Measurements from ENCODE around the gene ACOT9. TPM values are rescaled to one million over a fixed set of nuclear protein-coding genes. Genes with fewer than 3 reads are reported as not detected.

ACOT9 gene
- total RNA-seq, 3 donors from 2014 or later, result 15.6 to 30.3 (median 22.8) TPM

- H3K36me3 ChIP-seq (ENCODE audit: low read depth), result no peaks in the 10 kb centered on the region
- TF ChIP-seq CTCF (IDR thresholded peaks at IDR 0.05), result no peak
- no peaks in the 10 kb centered on the region for H3K9me3 ChIP-seq
- no peaks in the 10 kb centered on the region for H3K4me1 ChIP-seq (ENCODE audit: low read depth)
- ATAC-seq (no peak), DNase-seq (no peak)
- intact Hi-C loops (cut with DNase I, micrococcal nuclease), result no loop called here
- no peak overlapping the region for H3K4me3 ChIP-seq
Measured at GRCh38 chrX:23764188-23764984, 21.3 kb upstream of the ACOT9 start.

GRCh38 chrX:23759821-23760220, 16.7 kb upstream of the ACOT9 start:
- DNase-seq, result no peak
- intact Hi-C loops (cut with DNase I, micrococcal nuclease), result no loop called here
- Histone ChIP-seq H3K9me3 (no peaks in the 10 kb centered on the region), H3K4me1 (ENCODE audit: low read depth) (no peaks in the 10 kb centered on the region), H3K36me3 (ENCODE audit: low read depth) (no peaks in the 10 kb centered on the region), H3K4me3 (no peak overlapping the region)
- no peak for ATAC-seq
- no peak for TF ChIP-seq CTCF (IDR thresholded peaks at IDR 0.05)

- intact Hi-C loops (cut with DNase I, micrococcal nuclease), result no loop called here
- Histone ChIP-seq H3K9me3 (no peaks in the 10 kb centered on the region), H3K4me3 (no peak overlapping the region), H3K4me1 (ENCODE audit: low read depth) (no peaks in the 10 kb centered on the region), H3K36me3 (ENCODE audit: low read depth) (no peaks in the 10 kb centered on the region)
- DNase-seq, result peak in 2 of 3 donors; percentile 44 to 78
- peak; percentile 65 for ATAC-seq
- TF ChIP-seq CTCF (IDR thresholded peaks at IDR 0.05), result no peak
Measured at GRCh38 chrX:23756165-23756564, 13.1 kb upstream of the ACOT9 start.

GRCh38 chrX:23754664-23755063, 11.6 kb upstream of the ACOT9 start:
- H3K36me3 ChIP-seq (ENCODE audit: low read depth), result no peaks in the 10 kb centered on the region
- ATAC-seq (no peak), DNase-seq (no peak)
- intact Hi-C loops (cut with DNase I, micrococcal nuclease), result no loop called here
- H3K4me3 ChIP-seq, result no peak overlapping the region
- no peak for TF ChIP-seq CTCF (IDR thresholded peaks at IDR 0.05)
- H3K4me1 ChIP-seq (ENCODE audit: low read depth), result no peaks in the 10 kb centered on the region
- H3K9me3 ChIP-seq, result no peaks in the 10 kb centered on the region

- Histone ChIP-seq H3K4me1 (ENCODE audit: low read depth) (no peaks in the 10 kb centered on the region), H3K9me3 (no peaks in the 10 kb centered on the region), H3K4me3 (no peak overlapping the region), H3K36me3 (ENCODE audit: low read depth) (no peaks in the 10 kb centered on the region)
- DNase-seq (no peak), ATAC-seq (no peak)
- no peak for TF ChIP-seq CTCF (IDR thresholded peaks at IDR 0.05)
- intact Hi-C loops (cut with DNase I, micrococcal nuclease), result no loop called here
Measured at GRCh38 chrX:23752740-23753415, 9.8 kb upstream of the ACOT9 start.

All from mucosa of descending colon (tissue), 3 donors.